GM23338 (cell line): Measurements from ENCODE around the gene KCNA2. TPM values are rescaled to one million over a fixed set of nuclear protein-coding genes. Genes with fewer than 3 reads are reported as not detected.

Source experiments
- ATAC-seq: fragments of 200-7000 bp; cut with Tn5 transposase; 3 replicates; pipeline ENCODE4 v1.9.1; 2020
- DNase-seq: peaks from one replicate; pipeline ENCODE4 v3.0.0-alpha.2; 2015; ENCODE audit warnings: low spot score
- H2AFZ ChIP-seq: fragments of 200-600 bp; sonication (generic); 2 replicates; pipeline ENCODE4 v1.8.0; 2016; ENCODE audit warnings: antibody characterized with exemption, mild to moderate bottlenecking, moderate library complexity
- H3F3A ChIP-seq: fragments of 200-600 bp; sonication (generic); replicated peaks from 2 replicates; pipeline ENCODE4 v1.8.0; 2017; ENCODE audit warnings: antibody characterized with exemption, mixed run types, low read depth
- H3K27ac ChIP-seq: fragments of 200-600 bp; sonication (generic); 2 replicates; pipeline ENCODE4 v1.6.1; 2016; ENCODE audit warnings: low read depth
- H3K27me3 ChIP-seq: fragments of 200-600 bp; sonication (generic); 2 replicates; pipeline ENCODE4 v1.8.0; 2016; ENCODE audit warnings: mild to moderate bottlenecking, mixed run types, moderate library complexity; ENCODE audit not compliant: insufficient read depth
- H3K36me3 ChIP-seq: fragments of 200-600 bp; sonication (generic); 2 replicates; pipeline ENCODE4 v1.8.0; 2016; ENCODE audit warnings: mild to moderate bottlenecking; ENCODE audit not compliant: insufficient read depth
- H3K4me1 ChIP-seq: fragments of 200-600 bp; sonication (generic); 2 replicates; pipeline ENCODE4 v1.8.0; 2016; ENCODE audit warnings: mild to moderate bottlenecking, moderate library complexity; ENCODE audit not compliant: insufficient read depth
- H3K4me2 ChIP-seq: fragments of 200-600 bp; sonication (generic); 2 replicates; pipeline ENCODE4 v1.7.1; 2017; ENCODE audit warnings: mixed run types
- H3K4me3 ChIP-seq: fragments of 200-600 bp; sonication (generic); 2 replicates; pipeline ENCODE4 v1.6.1; 2016; ENCODE audit warnings: mixed run types
- H3K79me2 ChIP-seq: fragments of 200-600 bp; sonication (generic); replicated peaks from 2 replicates; pipeline ENCODE4 v1.8.0; 2017; ENCODE audit warnings: mild to moderate bottlenecking; ENCODE audit not compliant: insufficient read depth
- H3K9me2 ChIP-seq: fragments of 200-600 bp; sonication (generic); 2 replicates; pipeline ENCODE4 v1.8.0; 2017; ENCODE audit not compliant: insufficient read depth
- H4K20me1 ChIP-seq: fragments of 200-600 bp; sonication (generic); replicated peaks from 2 replicates; pipeline ENCODE4 v1.8.0; 2017; ENCODE audit warnings: mild to moderate bottlenecking; ENCODE audit not compliant: insufficient read depth
- H3K27ac Mint-ChIP-seq: 2 replicates; pipeline ENCODE4 v1.8.0; 2020; ENCODE audit warnings: inconsistent platforms, mild to moderate bottlenecking, moderate library complexity, mixed read lengths
- H3K27me3 Mint-ChIP-seq: 3 replicates; pipeline ENCODE4 v1.8.0; 2022; ENCODE audit warnings: low read depth, mild to moderate bottlenecking, moderate library complexity, mixed read lengths, inconsistent platforms; ENCODE audit not compliant: insufficient read depth, poor library complexity
- H3K36me3 Mint-ChIP-seq: 3 replicates; pipeline ENCODE4 v1.8.0; 2021; ENCODE audit warnings: low read depth, mild to moderate bottlenecking, inconsistent platforms, moderate library complexity, mixed read lengths
- H3K4me1 Mint-ChIP-seq: 3 replicates; pipeline ENCODE4 v1.8.0; 2020; ENCODE audit warnings: mild to moderate bottlenecking, inconsistent platforms, mixed read lengths
- H3K4me3 Mint-ChIP-seq: 3 replicates; pipeline ENCODE4 v1.8.0; 2021; ENCODE audit warnings: moderate library complexity, mild to moderate bottlenecking, inconsistent platforms, mixed read lengths
- H3K9me3 Mint-ChIP-seq: 3 replicates; pipeline ENCODE4 v1.8.0; 2020; ENCODE audit warnings: moderate library complexity, mild to moderate bottlenecking, inconsistent platforms, mixed read lengths
- CREB1 ChIP-seq: fragments of 250-450 bp; sonication (Bioruptor Pico); IDR thresholded peaks from 2 replicates; pipeline ENCODE4 v1.5.0; 2020; ENCODE audit warnings: low read depth, mild to moderate bottlenecking, moderate library complexity
- EZH2 ChIP-seq: fragments of 200-600 bp; sonication (generic); IDR thresholded peaks from one replicate; pipeline ENCODE4 v1.8.0; 2017; ENCODE audit warnings: antibody characterized with exemption, mild to moderate bottlenecking, low read depth; ENCODE audit not compliant: unreplicated experiment
- JUNB ChIP-seq: IDR thresholded peaks from one replicate; pipeline ENCODE4 v1.6.1; 2016; ENCODE audit warnings: antibody characterized with exemption; ENCODE audit not compliant: unreplicated experiment
- NANOG ChIP-seq: IDR thresholded peaks from 2 replicates; pipeline ENCODE4 v1.6.1; 2016; ENCODE audit warnings: antibody characterized with exemption, borderline replicate concordance
- POLR2AphosphoS5 ChIP-seq: IDR thresholded peaks from 2 replicates; pipeline ENCODE4 v1.6.1; 2016; ENCODE audit warnings: antibody characterized with exemption, low read depth
- STAT1 ChIP-seq: IDR thresholded peaks from one replicate; pipeline ENCODE4 v1.6.1; 2016; ENCODE audit warnings: antibody characterized with exemption; ENCODE audit not compliant: unreplicated experiment
- ZNF114 ChIP-seq: fragments of 250-450 bp; sonication (Bioruptor Pico); IDR thresholded peaks from 2 replicates; pipeline ENCODE4 v1.5.0; 2020; ENCODE audit warnings: mild to moderate bottlenecking, moderate library complexity
- ZNF331 ChIP-seq: fragments of 250-450 bp; sonication (Bioruptor Pico); IDR thresholded peaks from 2 replicates; pipeline ENCODE4 v1.5.0; 2020; ENCODE audit warnings: low read depth, mild to moderate bottlenecking, moderate library complexity
- polyA plus RNA-seq: library from polyadenylated mRNA; unstranded; fragments of >200 nt; fragmentation: Nextera tagmentation; extraction: Ambion mirVana; gene quantifications from 2 replicates; pipeline ENCODE4 v1.2.1, GENCODE V29; 2016
- total RNA-seq: library from RNA; depleted of rRNA; stranded (reverse); fragments of >200 nt; shearing (Covaris generic); gene quantifications from 2 replicates; pipeline ENCODE4 v1.2.3, GENCODE V29; 2014
- TF ChIP-seq, protein P1 (sequence below): IDR thresholded peaks from 2 replicates; pipeline ENCODE4 v1.6.1; 2016; ENCODE audit warnings: antibody characterized with exemption
- TF ChIP-seq, protein P2 (sequence below): IDR thresholded peaks from one replicate; pipeline ENCODE4 v1.6.1; 2018; ENCODE audit warnings: antibody characterized with exemption; ENCODE audit not compliant: unreplicated experiment
- TF ChIP-seq, protein P3 (sequence below): fragments of 250-450 bp; sonication (Bioruptor Pico); IDR thresholded peaks from 2 replicates; pipeline ENCODE4 v1.5.0; 2020; ENCODE audit warnings: mild to moderate bottlenecking, moderate library complexity

Gene KCNA2
- total and polyA plus RNA-seq, 2 experiments from 2014 or later = 0.11 to 1.5 TPM

DNA sequence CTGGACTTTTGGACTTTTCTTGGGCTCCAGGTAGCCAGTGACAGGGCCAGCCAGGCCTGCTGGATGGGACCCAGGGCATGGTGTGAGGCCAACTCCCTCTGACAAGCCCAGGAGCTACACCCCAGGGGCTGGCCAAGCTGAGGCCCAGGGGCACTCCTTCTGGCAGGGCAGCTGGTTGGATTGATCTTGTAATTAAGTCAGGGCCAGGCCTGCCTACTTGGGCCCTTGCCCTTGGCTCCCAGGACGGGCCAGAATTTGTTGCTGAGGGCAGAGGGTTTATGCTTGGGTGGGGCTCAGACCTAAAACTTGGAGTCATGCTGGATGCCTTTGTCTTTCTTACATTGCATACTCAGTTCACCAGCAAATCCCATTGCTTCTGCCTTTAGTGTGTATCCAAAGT is 20.7 kb downstream of the KCNA2 start (continued):
- TF ChIP-seq, protein P1, sequence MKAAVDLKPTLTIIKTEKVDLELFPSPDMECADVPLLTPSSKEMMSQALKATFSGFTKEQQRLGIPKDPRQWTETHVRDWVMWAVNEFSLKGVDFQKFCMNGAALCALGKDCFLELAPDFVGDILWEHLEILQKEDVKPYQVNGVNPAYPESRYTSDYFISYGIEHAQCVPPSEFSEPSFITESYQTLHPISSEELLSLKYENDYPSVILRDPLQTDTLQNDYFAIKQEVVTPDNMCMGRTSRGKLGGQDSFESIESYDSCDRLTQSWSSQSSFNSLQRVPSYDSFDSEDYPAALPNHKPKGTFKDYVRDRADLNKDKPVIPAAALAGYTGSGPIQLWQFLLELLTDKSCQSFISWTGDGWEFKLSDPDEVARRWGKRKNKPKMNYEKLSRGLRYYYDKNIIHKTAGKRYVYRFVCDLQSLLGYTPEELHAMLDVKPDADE = no peak
- TF ChIP-seq EZH2 = no peak
- TF ChIP-seq, protein P2, sequence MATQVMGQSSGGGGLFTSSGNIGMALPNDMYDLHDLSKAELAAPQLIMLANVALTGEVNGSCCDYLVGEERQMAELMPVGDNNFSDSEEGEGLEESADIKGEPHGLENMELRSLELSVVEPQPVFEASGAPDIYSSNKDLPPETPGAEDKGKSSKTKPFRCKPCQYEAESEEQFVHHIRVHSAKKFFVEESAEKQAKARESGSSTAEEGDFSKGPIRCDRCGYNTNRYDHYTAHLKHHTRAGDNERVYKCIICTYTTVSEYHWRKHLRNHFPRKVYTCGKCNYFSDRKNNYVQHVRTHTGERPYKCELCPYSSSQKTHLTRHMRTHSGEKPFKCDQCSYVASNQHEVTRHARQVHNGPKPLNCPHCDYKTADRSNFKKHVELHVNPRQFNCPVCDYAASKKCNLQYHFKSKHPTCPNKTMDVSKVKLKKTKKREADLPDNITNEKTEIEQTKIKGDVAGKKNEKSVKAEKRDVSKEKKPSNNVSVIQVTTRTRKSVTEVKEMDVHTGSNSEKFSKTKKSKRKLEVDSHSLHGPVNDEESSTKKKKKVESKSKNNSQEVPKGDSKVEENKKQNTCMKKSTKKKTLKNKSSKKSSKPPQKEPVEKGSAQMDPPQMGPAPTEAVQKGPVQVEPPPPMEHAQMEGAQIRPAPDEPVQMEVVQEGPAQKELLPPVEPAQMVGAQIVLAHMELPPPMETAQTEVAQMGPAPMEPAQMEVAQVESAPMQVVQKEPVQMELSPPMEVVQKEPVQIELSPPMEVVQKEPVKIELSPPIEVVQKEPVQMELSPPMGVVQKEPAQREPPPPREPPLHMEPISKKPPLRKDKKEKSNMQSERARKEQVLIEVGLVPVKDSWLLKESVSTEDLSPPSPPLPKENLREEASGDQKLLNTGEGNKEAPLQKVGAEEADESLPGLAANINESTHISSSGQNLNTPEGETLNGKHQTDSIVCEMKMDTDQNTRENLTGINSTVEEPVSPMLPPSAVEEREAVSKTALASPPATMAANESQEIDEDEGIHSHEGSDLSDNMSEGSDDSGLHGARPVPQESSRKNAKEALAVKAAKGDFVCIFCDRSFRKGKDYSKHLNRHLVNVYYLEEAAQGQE = no peak
- no peak for TF ChIP-seq ZNF114 (CRISPR knock-in tag)
- no peak for TF ChIP-seq JUNB
- no peak for TF ChIP-seq POLR2AphosphoS5

DNA sequence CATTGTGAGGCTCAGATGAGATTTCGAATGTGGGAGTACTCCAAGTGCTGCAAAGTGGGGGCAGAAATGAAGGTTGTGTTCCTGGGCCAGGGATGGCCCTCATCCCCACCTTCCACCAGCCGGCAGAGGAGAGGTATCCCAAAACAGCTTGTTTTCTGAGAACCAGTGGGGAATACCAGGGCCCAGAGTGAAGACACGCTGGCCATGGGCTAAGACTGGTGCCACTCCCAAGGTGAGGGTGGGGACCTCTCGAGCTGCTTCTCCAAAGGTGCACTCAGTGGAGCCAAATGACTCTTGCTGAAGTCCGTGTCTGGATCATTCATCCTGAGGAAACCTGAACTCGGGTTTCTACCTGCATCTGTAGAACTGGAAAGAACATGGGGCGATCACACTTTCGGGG is 22.1 kb downstream of the KCNA2 start:
- DNase-seq (no peak), ATAC-seq (no peak)
- peaks cover under 1% of the 10 kb centered on the region; the same call in 2 of the 3 replicates for H3K9me3 Mint-ChIP-seq
- Histone ChIP-seq H3F3A (no peaks in the 10 kb centered on the region), H3K4me3 (no peak overlapping the region), H3K9me2 (no peaks in the 10 kb centered on the region; the same call in 1 of the 2 replicates), H3K79me2 (no peaks in the 10 kb centered on the region), H3K27ac (no peak overlapping the region), H3K4me2 (no peak overlapping the region), H3K36me3 (no peaks in the 10 kb centered on the region), H4K20me1 (no peaks in the 10 kb centered on the region), H3K27me3 (peaks cover 33% of the 10 kb centered on the region; the same call in 1 of the 2 replicates), H3K4me1 (no peaks in the 10 kb centered on the region), H2AFZ (no peak overlapping the region)
- H3K4me3 Mint-ChIP-seq = no peak overlapping the region
- no peaks in the 10 kb centered on the region for H3K36me3 Mint-ChIP-seq
- peaks cover 23% of the 10 kb centered on the region for H3K27me3 Mint-ChIP-seq
- no peaks in the 10 kb centered on the region for H3K4me1 Mint-ChIP-seq
- H3K27ac Mint-ChIP-seq = no peak overlapping the region
- TF ChIP-seq CREB1 (CRISPR knock-in tag) (no peak), EZH2 (no peak), ZNF331 (CRISPR knock-in tag) (no peak), POLR2AphosphoS5 (no peak), JUNB (no peak), ZNF114 (CRISPR knock-in tag) (no peak), STAT1 (no peak), NANOG (no peak)
- TF ChIP-seq, protein P3, sequence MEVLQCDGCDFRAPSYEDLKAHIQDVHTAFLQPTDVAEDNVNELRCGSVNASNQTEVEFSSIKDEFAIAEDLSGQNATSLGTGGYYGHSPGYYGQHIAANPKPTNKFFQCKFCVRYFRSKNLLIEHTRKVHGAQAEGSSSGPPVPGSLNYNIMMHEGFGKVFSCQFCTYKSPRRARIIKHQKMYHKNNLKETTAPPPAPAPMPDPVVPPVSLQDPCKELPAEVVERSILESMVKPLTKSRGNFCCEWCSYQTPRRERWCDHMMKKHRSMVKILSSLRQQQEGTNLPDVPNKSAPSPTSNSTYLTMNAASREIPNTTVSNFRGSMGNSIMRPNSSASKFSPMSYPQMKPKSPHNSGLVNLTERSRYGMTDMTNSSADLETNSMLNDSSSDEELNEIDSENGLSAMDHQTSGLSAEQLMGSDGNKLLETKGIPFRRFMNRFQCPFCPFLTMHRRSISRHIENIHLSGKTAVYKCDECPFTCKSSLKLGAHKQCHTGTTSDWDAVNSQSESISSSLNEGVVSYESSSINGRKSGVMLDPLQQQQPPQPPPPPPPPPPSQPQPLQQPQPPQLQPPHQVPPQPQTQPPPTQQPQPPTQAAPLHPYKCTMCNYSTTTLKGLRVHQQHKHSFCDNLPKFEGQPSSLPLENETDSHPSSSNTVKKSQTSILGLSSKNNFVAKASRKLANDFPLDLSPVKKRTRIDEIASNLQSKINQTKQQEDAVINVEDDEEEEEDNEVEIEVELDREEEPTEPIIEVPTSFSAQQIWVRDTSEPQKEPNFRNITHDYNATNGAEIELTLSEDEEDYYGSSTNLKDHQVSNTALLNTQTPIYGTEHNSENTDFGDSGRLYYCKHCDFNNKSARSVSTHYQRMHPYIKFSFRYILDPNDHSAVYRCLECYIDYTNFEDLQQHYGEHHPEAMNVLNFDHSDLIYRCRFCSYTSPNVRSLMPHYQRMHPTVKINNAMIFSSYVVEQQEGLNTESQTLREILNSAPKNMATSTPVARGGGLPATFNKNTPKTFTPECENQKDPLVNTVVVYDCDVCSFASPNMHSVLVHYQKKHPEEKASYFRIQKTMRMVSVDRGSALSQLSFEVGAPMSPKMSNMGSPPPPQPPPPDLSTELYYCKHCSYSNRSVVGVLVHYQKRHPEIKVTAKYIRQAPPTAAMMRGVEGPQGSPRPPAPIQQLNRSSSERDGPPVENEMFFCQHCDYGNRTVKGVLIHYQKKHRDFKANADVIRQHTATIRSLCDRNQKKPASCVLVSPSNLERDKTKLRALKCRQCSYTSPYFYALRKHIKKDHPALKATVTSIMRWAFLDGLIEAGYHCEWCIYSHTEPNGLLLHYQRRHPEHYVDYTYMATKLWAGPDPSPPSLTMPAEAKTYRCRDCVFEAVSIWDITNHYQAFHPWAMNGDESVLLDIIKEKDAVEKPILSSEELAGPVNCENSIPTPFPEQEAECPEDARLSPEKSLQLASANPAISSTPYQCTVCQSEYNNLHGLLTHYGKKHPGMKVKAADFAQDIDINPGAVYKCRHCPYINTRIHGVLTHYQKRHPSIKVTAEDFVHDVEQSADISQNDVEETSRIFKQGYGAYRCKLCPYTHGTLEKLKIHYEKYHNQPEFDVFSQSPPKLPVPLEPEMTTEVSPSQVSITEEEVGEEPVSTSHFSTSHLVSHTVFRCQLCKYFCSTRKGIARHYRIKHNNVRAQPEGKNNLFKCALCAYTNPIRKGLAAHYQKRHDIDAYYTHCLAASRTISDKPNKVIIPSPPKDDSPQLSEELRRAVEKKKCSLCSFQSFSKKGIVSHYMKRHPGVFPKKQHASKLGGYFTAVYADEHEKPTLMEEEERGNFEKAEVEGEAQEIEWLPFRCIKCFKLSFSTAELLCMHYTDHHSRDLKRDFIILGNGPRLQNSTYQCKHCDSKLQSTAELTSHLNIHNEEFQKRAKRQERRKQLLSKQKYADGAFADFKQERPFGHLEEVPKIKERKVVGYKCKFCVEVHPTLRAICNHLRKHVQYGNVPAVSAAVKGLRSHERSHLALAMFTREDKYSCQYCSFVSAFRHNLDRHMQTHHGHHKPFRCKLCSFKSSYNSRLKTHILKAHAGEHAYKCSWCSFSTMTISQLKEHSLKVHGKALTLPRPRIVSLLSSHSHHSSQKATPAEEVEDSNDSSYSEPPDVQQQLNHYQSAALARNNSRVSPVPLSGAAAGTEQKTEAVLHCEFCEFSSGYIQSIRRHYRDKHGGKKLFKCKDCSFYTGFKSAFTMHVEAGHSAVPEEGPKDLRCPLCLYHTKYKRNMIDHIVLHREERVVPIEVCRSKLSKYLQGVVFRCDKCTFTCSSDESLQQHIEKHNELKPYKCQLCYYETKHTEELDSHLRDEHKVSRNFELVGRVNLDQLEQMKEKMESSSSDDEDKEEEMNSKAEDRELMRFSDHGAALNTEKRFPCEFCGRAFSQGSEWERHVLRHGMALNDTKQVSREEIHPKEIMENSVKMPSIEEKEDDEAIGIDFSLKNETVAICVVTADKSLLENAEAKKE = no peak
- TF ChIP-seq, protein P2 = no peak
